HG03025 (cell line): ENCODE results near the gene ENTHD1.

ENCODE experiments used
- ATAC-seq: cut with Tn5 transposase; IDR thresholded peaks from one replicate; pipeline ENCODE4 v1.9.1; 2021; ENCODE audit warnings: mild to moderate bottlenecking, moderate library complexity; ENCODE audit not compliant: unreplicated experiment, low FRiP score

The ENTHD1 gene, protein sequence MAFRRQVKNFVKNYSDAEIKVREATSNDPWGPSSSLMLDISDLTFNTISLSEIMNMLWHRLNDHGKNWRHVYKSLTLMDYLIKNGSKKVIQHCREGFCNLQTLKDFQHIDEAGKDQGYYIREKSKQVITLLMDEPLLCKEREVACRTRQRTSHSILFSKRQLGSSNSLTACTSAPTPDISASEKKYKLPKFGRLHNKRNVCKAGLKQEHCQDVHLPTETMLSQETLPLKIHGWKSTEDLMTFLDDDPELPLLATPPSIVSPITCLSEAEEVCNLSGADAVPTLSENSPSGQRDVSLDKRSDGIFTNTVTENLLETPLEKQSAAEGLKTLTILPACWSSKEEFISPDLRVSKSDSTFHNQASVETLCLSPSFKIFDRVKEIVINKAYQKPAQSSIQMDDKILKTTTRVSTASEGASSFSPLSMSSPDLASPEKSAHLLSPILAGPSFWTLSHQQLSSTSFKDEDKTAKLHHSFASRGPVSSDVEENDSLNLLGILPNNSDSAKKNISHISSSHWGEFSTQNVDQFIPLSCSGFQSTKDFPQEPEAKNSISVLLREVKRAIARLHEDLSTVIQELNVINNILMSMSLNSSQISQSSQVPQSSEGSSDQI

DNA sequence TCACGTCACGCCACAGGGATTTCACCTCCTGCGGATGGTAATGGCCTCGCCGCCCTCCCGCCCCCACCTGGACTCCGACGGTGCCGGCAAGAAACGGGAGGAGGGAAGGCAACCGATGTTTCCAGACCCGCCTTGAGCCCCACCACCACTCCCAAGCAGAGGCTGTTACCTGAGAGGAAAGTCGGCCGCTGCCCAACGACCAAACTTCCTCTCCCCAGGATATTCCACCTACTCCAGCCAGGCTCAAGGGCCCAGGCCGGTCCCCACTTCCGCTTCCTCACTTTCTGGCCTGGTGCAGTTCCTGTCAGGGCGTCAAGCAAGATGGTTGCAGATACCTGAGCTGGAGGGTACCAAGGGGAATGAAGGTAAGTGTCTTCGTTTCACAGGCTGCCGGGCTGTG lies at the start of gene ENTHD1:
Gene ENTHD1 (minus strand): TSS at position 235 of the 400 bp plus-strand sequence. CDS start 6,012 bp downstream, outside the sequence.
- ATAC-seq: no peak

GRCh38 chr22:39943337-39943736 lies 49.8 kb upstream of the ENTHD1 start:
- ATAC-seq: no peak

DNA sequence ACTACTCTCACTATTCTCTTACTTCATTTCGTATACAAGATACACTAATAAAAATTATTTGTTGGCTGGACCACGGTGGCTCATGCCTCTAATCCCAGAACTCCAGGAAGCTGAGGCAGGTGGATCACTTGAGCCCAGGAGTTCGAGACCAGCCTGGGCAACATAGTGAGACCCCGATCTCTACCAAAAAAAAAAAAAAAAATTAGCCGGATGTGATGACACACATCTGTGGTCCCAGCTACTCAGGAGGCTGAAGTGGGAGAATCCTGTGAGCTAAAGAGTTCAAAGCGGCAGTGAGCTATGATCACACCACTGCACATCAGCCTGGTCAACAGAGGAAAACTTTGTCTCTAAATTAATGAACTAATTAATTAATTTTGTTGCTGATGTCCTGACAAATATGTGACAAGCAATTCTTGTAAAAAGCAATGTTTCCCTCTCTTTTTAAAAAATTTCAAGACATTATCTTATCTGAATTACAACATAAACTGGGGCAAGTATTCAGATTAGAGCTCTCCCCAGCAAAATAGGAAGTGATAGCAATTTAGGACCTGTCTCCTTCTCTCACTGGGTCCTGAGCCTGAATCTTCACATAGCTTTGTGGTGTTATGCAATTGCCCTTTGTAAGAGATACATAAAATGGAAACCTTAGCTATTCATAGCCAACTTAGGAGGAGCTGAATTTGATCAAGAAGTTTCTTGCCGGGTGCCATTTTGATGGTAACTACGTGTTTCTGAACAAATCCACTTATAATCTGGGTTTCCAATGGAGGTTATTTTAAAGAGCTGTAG lies 49.1 kb upstream of the ENTHD1 start:
- no peak for ATAC-seq

DNA sequence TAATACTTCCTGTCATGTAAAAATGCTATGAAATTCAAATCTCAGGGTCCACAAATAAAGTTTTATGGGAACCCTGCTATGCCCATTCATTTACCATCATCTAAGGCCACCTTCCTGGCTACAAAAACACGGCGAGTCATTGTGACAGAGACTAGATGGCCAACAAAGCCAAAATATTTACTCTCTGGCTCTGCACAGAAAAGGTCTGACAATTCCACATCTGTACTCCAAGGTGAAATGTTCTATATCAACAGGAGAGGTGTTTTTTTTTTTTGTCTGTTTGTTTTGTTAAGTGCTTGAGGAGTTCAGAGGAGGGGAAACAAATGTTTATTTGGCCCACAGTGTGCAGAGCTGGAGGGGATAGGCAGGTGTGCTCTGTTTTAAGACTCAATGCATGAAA lies 48.0 kb upstream of the ENTHD1 start:
- no peak for ATAC-seq

- no peak for ATAC-seq
These were observed 47.3 kb upstream of the ENTHD1 start for GRCh38 chr22:39940757-39941305.

GRCh38 chr22:39939830-39940229 lies 46.3 kb upstream of the ENTHD1 start:
- ATAC-seq: no peak

DNA sequence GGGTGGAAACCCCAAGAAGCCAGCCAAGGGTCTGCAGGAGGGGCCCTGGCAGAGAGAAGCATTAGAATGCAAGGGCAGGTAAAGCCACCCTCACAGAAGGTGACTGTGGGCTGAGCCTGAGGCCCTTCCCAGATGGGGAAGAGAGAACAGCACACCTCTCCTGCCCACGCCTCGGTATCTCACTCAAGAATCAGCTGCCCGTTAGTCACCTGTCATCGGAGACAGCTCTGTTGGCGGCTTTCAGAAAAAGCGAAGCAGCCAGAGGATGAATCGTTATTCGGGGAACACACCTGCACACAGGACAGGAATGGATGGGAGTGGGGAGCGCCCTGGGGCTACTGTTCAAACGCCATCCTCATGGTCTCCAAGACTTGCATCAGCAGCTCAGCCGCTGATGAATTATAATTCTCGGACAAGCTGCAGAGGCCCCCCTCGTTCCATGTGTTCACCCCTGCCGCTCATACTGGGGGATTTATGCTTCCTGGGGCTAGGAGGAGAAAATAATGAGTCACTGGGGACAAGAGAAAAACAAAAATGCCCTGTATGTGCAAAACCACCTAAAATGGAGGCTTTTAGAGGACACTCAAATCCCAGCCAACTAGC lies 45.0 kb upstream of the ENTHD1 start:
- ATAC-seq: no peak

DNA sequence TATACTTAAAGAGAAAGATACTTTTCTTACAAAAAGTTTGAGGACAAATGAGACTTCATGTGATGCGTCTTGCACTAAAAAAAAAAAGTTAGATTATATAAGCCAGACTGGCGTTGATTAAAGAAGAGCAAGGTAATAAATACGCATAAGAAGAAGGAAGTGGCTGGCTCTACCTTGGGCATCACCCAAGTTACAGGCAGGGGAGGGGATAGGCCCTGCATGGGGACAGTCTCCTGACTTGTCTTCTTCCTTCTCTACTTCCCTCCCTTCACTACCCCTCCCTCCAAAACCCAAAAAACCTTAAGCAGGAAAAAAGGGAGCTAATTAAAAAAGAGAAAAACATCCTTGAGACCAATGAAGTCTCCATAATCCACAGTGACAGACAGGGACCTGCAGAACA lies 44.3 kb upstream of the ENTHD1 start:
- no peak for ATAC-seq

GRCh38 chr22:39936523-39937145 lies 43.1 kb upstream of the ENTHD1 start:
- no peak for ATAC-seq

DNA sequence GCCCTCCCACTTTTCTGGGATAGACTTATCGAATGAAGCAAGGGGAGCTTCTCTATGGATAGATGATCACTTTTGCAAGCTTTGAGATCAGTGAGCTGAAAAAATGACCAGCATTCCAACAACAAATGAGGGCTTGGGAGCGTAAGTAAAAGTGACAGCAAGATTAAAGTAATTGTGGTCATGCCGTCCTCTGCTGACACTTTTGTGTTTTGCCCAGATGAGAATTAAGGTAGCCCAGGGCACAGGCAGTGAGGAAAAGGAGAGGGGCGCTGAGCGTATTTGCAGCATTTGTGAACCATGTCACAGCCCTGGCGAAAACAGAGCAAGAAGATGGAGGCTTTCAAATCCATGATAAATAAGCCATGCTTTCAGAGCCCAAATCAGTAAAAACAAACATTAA lies 42.1 kb upstream of the ENTHD1 start:
- no peak for ATAC-seq

DNA sequence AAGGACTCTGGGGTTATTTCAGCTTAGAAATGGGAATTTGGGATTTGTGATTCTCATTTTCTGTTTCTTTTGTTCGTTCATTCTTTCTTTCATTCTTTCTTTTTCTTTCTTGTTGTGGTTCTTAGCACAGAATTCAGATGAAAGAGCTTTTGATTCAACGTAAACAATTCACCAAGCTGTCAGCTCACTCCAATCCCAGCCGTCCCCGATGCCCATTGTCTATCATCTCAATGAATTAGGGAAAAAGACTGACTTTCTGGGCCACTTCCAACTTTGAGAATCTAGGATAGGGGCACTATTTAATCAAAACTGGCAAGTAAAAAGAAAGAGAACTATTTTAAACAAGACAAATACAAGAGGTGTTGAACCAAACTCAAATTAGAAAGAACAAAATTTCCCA lies 41.6 kb upstream of the ENTHD1 start:
- no peak for ATAC-seq

- no peak for ATAC-seq
These were observed 40.2 kb upstream of the ENTHD1 start for GRCh38 chr22:39933741-39934140.

GRCh38 chr22:39932918-39933649 lies 39.5 kb upstream of the ENTHD1 start:
- no peak for ATAC-seq

DNA sequence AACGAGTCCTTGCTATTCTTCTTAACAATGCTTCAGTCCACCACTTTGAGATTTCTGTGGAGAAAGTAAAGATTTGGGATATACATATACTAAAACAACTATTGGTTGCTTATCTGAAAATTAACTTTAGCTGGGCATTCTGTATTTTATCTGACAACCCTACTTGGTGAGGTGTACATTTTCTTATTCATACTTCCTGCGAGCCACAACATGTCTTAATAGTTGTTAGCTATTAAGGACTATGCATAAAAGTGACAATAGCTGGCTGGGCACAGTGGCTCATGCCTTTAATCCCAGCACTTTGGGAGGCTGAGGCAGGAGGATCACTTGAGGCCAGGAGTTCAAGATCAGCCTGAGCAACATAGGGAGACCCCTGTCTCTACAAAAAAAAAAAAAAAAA lies 38.6 kb upstream of the ENTHD1 start:
- no peak for ATAC-seq

GRCh38 chr22:39931251-39931650 lies 37.7 kb upstream of the ENTHD1 start:
- no peak for ATAC-seq

DNA sequence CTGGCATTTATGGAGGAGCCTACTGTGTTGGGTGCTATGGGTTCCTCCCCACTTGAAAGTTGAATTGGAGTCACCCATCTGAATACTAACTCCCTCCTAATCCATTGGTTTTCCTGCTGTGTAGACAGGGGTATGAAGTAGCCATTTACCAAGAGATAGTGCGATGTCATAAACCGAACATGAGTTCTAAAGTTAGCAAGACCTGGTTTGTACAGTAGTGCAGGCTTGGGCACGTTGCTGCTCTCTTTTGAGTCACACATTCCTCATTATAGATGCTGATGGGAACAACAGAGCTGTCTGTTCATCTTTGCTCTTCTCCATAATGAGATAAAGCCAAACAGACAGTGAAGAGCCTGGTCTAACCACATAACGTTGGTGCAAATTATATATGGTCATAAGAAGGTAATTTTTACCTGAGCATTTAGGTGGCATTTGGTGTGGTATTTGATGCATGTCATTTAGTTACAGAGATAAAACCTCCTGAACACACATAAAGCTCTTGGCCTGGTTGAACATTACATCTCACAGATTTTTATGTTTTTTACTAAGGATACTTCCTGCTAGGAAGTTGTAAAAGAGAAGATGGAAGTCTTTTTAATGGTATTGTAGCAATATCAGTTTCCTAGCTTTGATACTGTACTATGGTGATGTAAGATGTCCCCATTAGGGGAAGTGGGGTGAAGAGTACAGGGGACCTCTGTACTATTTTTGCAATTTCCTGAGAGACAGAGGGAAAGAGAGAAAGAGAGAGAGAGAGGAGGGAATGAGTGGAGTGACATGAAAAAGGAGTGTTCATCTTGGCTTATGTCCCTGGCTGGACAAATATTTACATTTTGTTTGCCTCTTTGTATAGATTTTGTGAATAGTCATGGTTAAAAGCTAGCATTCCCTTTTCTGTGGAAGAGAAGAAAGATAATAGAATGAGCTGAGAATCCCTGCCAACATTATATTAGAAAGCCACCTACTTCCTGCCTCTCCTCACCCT lies 35.3 kb upstream of the ENTHD1 start:
- ATAC-seq: no peak

DNA sequence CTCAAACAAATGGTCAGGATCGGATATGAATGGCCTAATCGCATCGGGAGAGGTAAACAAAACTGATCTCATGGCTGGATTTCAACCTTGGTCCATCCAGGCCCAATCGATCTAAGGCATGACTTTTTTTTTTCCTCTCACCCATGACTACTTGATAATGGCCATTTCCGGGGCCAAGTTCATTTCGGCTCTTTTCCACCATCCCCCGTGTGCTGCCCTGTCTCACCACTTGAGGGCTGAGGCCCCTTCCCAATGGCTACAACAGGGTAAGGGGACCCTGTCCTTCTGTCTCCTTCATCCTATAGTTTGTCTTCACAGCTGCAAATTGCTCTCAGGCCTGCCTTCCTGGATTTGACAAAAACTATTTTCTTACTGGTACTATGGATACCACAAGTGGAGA lies 34.0 kb upstream of the ENTHD1 start:
- no peak for ATAC-seq

- no peak for ATAC-seq
These were observed 33.2 kb upstream of the ENTHD1 start for GRCh38 chr22:39926753-39927152.
